GM23338 (cell line): ENCODE results near the gene FGGY. TPM values are rescaled to one million over a fixed set of nuclear protein-coding genes. Genes with fewer than 3 reads are reported as not detected.
"Not testable (repeated sequence)": the region's sequence is repeated elsewhere in the genome, so short reads cannot be mapped to it uniquely, and the experiment has no call there.

ENCODE experiments used
- ATAC-seq: fragments of 200-7000 bp; cut with Tn5 transposase; 3 replicates; pipeline ENCODE4 v1.9.1; 2020
- DNase-seq: peaks from one replicate; pipeline ENCODE4 v3.0.0-alpha.2; 2015; ENCODE audit warnings: low spot score
- H2AFZ ChIP-seq: fragments of 200-600 bp; sonication (generic); 2 replicates; pipeline ENCODE4 v1.8.0; 2016; ENCODE audit warnings: antibody characterized with exemption, mild to moderate bottlenecking, moderate library complexity
- H3F3A ChIP-seq: fragments of 200-600 bp; sonication (generic); replicated peaks from 2 replicates; pipeline ENCODE4 v1.8.0; 2017; ENCODE audit warnings: antibody characterized with exemption, mixed run types, low read depth
- H3K27ac ChIP-seq: fragments of 200-600 bp; sonication (generic); 2 replicates; pipeline ENCODE4 v1.6.1; 2016; ENCODE audit warnings: low read depth
- H3K27me3 ChIP-seq: fragments of 200-600 bp; sonication (generic); 2 replicates; pipeline ENCODE4 v1.8.0; 2016; ENCODE audit warnings: mild to moderate bottlenecking, mixed run types, moderate library complexity; ENCODE audit not compliant: insufficient read depth
- H3K36me3 ChIP-seq: fragments of 200-600 bp; sonication (generic); 2 replicates; pipeline ENCODE4 v1.8.0; 2016; ENCODE audit warnings: mild to moderate bottlenecking; ENCODE audit not compliant: insufficient read depth
- H3K4me1 ChIP-seq: fragments of 200-600 bp; sonication (generic); 2 replicates; pipeline ENCODE4 v1.8.0; 2016; ENCODE audit warnings: mild to moderate bottlenecking, moderate library complexity; ENCODE audit not compliant: insufficient read depth
- H3K4me2 ChIP-seq: fragments of 200-600 bp; sonication (generic); 2 replicates; pipeline ENCODE4 v1.7.1; 2017; ENCODE audit warnings: mixed run types
- H3K4me3 ChIP-seq: fragments of 200-600 bp; sonication (generic); 2 replicates; pipeline ENCODE4 v1.6.1; 2016; ENCODE audit warnings: mixed run types
- H3K79me2 ChIP-seq: fragments of 200-600 bp; sonication (generic); replicated peaks from 2 replicates; pipeline ENCODE4 v1.8.0; 2017; ENCODE audit warnings: mild to moderate bottlenecking; ENCODE audit not compliant: insufficient read depth
- H3K9me2 ChIP-seq: fragments of 200-600 bp; sonication (generic); 2 replicates; pipeline ENCODE4 v1.8.0; 2017; ENCODE audit not compliant: insufficient read depth
- H4K20me1 ChIP-seq: fragments of 200-600 bp; sonication (generic); replicated peaks from 2 replicates; pipeline ENCODE4 v1.8.0; 2017; ENCODE audit warnings: mild to moderate bottlenecking; ENCODE audit not compliant: insufficient read depth
- H3K27ac Mint-ChIP-seq: 2 replicates; pipeline ENCODE4 v1.8.0; 2020; ENCODE audit warnings: inconsistent platforms, mild to moderate bottlenecking, moderate library complexity, mixed read lengths
- H3K27me3 Mint-ChIP-seq: 3 replicates; pipeline ENCODE4 v1.8.0; 2022; ENCODE audit warnings: low read depth, mild to moderate bottlenecking, moderate library complexity, mixed read lengths, inconsistent platforms; ENCODE audit not compliant: insufficient read depth, poor library complexity
- H3K36me3 Mint-ChIP-seq: 3 replicates; pipeline ENCODE4 v1.8.0; 2021; ENCODE audit warnings: low read depth, mild to moderate bottlenecking, inconsistent platforms, moderate library complexity, mixed read lengths
- H3K4me1 Mint-ChIP-seq: 3 replicates; pipeline ENCODE4 v1.8.0; 2020; ENCODE audit warnings: mild to moderate bottlenecking, inconsistent platforms, mixed read lengths
- H3K4me3 Mint-ChIP-seq: 3 replicates; pipeline ENCODE4 v1.8.0; 2021; ENCODE audit warnings: moderate library complexity, mild to moderate bottlenecking, inconsistent platforms, mixed read lengths
- H3K9me3 Mint-ChIP-seq: 3 replicates; pipeline ENCODE4 v1.8.0; 2020; ENCODE audit warnings: moderate library complexity, mild to moderate bottlenecking, inconsistent platforms, mixed read lengths
- NANOG ChIP-seq: IDR thresholded peaks from 2 replicates; pipeline ENCODE4 v1.6.1; 2016; ENCODE audit warnings: antibody characterized with exemption, borderline replicate concordance
- STAT1 ChIP-seq: IDR thresholded peaks from one replicate; pipeline ENCODE4 v1.6.1; 2016; ENCODE audit warnings: antibody characterized with exemption; ENCODE audit not compliant: unreplicated experiment
- ZNF331 ChIP-seq: fragments of 250-450 bp; sonication (Bioruptor Pico); IDR thresholded peaks from 2 replicates; pipeline ENCODE4 v1.5.0; 2020; ENCODE audit warnings: low read depth, mild to moderate bottlenecking, moderate library complexity
- polyA plus RNA-seq: library from polyadenylated mRNA; unstranded; fragments of >200 nt; fragmentation: Nextera tagmentation; extraction: Ambion mirVana; gene quantifications from 2 replicates; pipeline ENCODE4 v1.2.1, GENCODE V29; 2016
- total RNA-seq: library from RNA; depleted of rRNA; stranded (reverse); fragments of >200 nt; shearing (Covaris generic); gene quantifications from 2 replicates; pipeline ENCODE4 v1.2.3, GENCODE V29; 2014
- TF ChIP-seq, protein P1 (sequence below): fragments of 250-450 bp; sonication (Bioruptor Pico); IDR thresholded peaks from 2 replicates; pipeline ENCODE4 v1.5.0; 2020; ENCODE audit warnings: mild to moderate bottlenecking, moderate library complexity
- TF ChIP-seq, protein P2 (sequence below): IDR thresholded peaks from one replicate; pipeline ENCODE4 v1.6.1; 2018; ENCODE audit warnings: antibody characterized with exemption; ENCODE audit not compliant: unreplicated experiment

The FGGY gene
- total and polyA plus RNA-seq, 2 experiments from 2014 or later = 10.9 to 21.4 TPM

- not testable (repeated sequence) for ATAC-seq, H3K27me3 ChIP-seq, H3K36me3 ChIP-seq, H3K4me3 Mint-ChIP-seq, H3K27ac ChIP-seq, H3K4me2 ChIP-seq, DNase-seq, H4K20me1 ChIP-seq, H3K27ac Mint-ChIP-seq, H3K27me3 Mint-ChIP-seq, H3K4me1 ChIP-seq, H2AFZ ChIP-seq, H3K4me1 Mint-ChIP-seq, H3F3A ChIP-seq, H3K4me3 ChIP-seq, H3K79me2 ChIP-seq, H3K9me2 ChIP-seq
- Mint-ChIP-seq H3K36me3 (peaks cover 34% of the 10 kb centered on the region), H3K9me3 (peaks cover 53% of the 10 kb centered on the region)
Observed at GRCh38 chr1:59251061-59251460, 45.8 kb upstream of the FGGY start.

GRCh38 chr1:59256429-59256828, 40.5 kb upstream of the FGGY start:
- H3K27me3 ChIP-seq, H3K27ac ChIP-seq, DNase-seq, H3K36me3 Mint-ChIP-seq, H4K20me1 ChIP-seq, H3K4me2 ChIP-seq, ATAC-seq, H3K27ac Mint-ChIP-seq, H3K27me3 Mint-ChIP-seq, H3K9me2 ChIP-seq, H2AFZ ChIP-seq, H3K4me3 Mint-ChIP-seq, H3K4me3 ChIP-seq, H3K9me3 Mint-ChIP-seq, H3K79me2 ChIP-seq, H3F3A ChIP-seq, H3K36me3 ChIP-seq: not testable (repeated sequence)
- H3K4me1 Mint-ChIP-seq = peaks cover 18% of the 10 kb centered on the region
- H3K4me1 ChIP-seq = peaks cover 21% of the 10 kb centered on the region; the same call in 1 of the 2 replicates

DNA sequence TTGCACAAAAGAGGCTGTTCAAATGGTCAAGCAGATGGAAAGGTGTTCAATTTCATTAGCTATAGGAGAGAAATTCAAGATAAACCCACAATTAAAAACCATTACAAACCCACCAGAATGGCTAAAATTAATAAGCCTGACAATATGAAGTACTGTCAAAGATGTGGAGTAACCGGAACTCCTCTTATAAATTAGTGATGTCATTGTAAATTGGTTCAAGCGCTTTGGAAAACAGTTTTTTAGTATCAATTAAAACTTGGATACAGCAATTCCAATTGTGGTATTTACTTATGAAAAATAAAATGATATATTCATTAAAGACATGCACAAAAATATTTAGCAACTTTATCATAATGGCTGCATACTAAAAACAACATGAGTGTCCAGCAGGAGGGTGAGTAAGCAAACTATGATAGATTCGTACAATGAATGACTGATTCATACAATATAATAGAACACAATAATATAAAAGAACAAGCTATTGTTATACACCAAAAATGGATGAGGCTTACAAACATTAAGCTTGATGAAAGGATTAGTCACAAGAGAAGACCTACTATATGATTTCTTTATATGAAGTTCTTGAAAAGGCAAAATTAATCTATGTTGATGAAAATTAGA, 38.4 kb upstream of the FGGY start:
- H3K36me3 Mint-ChIP-seq = no peaks in the 10 kb centered on the region
- peaks cover 23% of the 10 kb centered on the region for H3K4me1 Mint-ChIP-seq
- ATAC-seq (no peak), DNase-seq (no peak)
- Histone ChIP-seq H3K27me3 (no peaks in the 10 kb centered on the region), H3K4me3 (no peak overlapping the region), H3K4me2 (no peak overlapping the region), H2AFZ (no peak overlapping the region), H4K20me1 (no peaks in the 10 kb centered on the region), H3K4me1 (peaks cover 21% of the 10 kb centered on the region; the same call in 1 of the 2 replicates), H3K36me3 (no peaks in the 10 kb centered on the region; the same call in 1 of the 2 replicates), H3F3A (no peaks in the 10 kb centered on the region), H3K27ac (no peak overlapping the region), H3K9me2 (peaks cover 6% of the 10 kb centered on the region; the same call in 1 of the 2 replicates), H3K79me2 (no peaks in the 10 kb centered on the region)
- H3K27ac Mint-ChIP-seq = no peak overlapping the region
- H3K9me3 Mint-ChIP-seq = no peaks in the 10 kb centered on the region
- H3K4me3 Mint-ChIP-seq = no peak overlapping the region
- H3K27me3 Mint-ChIP-seq = peaks cover 3% of the 10 kb centered on the region
- no peak for TF ChIP-seq ZNF331
- no peak for TF ChIP-seq NANOG
- TF ChIP-seq, protein P1, sequence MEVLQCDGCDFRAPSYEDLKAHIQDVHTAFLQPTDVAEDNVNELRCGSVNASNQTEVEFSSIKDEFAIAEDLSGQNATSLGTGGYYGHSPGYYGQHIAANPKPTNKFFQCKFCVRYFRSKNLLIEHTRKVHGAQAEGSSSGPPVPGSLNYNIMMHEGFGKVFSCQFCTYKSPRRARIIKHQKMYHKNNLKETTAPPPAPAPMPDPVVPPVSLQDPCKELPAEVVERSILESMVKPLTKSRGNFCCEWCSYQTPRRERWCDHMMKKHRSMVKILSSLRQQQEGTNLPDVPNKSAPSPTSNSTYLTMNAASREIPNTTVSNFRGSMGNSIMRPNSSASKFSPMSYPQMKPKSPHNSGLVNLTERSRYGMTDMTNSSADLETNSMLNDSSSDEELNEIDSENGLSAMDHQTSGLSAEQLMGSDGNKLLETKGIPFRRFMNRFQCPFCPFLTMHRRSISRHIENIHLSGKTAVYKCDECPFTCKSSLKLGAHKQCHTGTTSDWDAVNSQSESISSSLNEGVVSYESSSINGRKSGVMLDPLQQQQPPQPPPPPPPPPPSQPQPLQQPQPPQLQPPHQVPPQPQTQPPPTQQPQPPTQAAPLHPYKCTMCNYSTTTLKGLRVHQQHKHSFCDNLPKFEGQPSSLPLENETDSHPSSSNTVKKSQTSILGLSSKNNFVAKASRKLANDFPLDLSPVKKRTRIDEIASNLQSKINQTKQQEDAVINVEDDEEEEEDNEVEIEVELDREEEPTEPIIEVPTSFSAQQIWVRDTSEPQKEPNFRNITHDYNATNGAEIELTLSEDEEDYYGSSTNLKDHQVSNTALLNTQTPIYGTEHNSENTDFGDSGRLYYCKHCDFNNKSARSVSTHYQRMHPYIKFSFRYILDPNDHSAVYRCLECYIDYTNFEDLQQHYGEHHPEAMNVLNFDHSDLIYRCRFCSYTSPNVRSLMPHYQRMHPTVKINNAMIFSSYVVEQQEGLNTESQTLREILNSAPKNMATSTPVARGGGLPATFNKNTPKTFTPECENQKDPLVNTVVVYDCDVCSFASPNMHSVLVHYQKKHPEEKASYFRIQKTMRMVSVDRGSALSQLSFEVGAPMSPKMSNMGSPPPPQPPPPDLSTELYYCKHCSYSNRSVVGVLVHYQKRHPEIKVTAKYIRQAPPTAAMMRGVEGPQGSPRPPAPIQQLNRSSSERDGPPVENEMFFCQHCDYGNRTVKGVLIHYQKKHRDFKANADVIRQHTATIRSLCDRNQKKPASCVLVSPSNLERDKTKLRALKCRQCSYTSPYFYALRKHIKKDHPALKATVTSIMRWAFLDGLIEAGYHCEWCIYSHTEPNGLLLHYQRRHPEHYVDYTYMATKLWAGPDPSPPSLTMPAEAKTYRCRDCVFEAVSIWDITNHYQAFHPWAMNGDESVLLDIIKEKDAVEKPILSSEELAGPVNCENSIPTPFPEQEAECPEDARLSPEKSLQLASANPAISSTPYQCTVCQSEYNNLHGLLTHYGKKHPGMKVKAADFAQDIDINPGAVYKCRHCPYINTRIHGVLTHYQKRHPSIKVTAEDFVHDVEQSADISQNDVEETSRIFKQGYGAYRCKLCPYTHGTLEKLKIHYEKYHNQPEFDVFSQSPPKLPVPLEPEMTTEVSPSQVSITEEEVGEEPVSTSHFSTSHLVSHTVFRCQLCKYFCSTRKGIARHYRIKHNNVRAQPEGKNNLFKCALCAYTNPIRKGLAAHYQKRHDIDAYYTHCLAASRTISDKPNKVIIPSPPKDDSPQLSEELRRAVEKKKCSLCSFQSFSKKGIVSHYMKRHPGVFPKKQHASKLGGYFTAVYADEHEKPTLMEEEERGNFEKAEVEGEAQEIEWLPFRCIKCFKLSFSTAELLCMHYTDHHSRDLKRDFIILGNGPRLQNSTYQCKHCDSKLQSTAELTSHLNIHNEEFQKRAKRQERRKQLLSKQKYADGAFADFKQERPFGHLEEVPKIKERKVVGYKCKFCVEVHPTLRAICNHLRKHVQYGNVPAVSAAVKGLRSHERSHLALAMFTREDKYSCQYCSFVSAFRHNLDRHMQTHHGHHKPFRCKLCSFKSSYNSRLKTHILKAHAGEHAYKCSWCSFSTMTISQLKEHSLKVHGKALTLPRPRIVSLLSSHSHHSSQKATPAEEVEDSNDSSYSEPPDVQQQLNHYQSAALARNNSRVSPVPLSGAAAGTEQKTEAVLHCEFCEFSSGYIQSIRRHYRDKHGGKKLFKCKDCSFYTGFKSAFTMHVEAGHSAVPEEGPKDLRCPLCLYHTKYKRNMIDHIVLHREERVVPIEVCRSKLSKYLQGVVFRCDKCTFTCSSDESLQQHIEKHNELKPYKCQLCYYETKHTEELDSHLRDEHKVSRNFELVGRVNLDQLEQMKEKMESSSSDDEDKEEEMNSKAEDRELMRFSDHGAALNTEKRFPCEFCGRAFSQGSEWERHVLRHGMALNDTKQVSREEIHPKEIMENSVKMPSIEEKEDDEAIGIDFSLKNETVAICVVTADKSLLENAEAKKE = no peak
- TF ChIP-seq, protein P2, sequence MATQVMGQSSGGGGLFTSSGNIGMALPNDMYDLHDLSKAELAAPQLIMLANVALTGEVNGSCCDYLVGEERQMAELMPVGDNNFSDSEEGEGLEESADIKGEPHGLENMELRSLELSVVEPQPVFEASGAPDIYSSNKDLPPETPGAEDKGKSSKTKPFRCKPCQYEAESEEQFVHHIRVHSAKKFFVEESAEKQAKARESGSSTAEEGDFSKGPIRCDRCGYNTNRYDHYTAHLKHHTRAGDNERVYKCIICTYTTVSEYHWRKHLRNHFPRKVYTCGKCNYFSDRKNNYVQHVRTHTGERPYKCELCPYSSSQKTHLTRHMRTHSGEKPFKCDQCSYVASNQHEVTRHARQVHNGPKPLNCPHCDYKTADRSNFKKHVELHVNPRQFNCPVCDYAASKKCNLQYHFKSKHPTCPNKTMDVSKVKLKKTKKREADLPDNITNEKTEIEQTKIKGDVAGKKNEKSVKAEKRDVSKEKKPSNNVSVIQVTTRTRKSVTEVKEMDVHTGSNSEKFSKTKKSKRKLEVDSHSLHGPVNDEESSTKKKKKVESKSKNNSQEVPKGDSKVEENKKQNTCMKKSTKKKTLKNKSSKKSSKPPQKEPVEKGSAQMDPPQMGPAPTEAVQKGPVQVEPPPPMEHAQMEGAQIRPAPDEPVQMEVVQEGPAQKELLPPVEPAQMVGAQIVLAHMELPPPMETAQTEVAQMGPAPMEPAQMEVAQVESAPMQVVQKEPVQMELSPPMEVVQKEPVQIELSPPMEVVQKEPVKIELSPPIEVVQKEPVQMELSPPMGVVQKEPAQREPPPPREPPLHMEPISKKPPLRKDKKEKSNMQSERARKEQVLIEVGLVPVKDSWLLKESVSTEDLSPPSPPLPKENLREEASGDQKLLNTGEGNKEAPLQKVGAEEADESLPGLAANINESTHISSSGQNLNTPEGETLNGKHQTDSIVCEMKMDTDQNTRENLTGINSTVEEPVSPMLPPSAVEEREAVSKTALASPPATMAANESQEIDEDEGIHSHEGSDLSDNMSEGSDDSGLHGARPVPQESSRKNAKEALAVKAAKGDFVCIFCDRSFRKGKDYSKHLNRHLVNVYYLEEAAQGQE = no peak
- TF ChIP-seq STAT1 = no peak
